Body of pancreas (tissue), 4 donors: Measurements from ENCODE around the gene COPA.

ENCODE experiments used
- POLR2A ChIP-seq, 3 donors: fragments of 450-650 bp; IDR thresholded peaks; one replicate each; pipeline ENCODE4 v1.6.1; 2016; ENCODE audit warnings: antibody characterized with exemption in 3 of 3, mild to moderate bottlenecking in 2 of 3
- TF ChIP-seq, protein P1 (sequence below), 7 experiments: fragments of 450-650 bp in 4 of 7; fragments of 200-600 bp in 3 of 7; sonication (generic) in 3 of 7; IDR thresholded peaks; one replicate each; pipeline ENCODE4 v1.5.1; 2016 to 2019; ENCODE audit warnings: antibody characterized with exemption in 7 of 7

DNA sequence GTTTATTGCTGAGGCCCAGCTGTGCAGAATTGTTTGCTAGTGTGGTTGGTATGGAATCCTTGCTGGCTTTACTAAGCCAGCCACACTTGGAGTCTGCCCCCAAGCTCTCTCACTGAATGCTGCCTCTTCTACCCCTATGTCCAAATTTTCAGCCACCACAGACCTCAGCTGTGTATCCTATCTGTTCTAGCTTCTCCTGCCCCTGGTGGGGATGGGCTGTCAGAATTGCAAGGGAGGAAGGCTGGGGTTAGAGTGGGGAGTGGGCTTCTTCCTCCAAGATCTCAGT lies 28.2 kb upstream of the COPA start:
- TF ChIP-seq, protein P1, sequence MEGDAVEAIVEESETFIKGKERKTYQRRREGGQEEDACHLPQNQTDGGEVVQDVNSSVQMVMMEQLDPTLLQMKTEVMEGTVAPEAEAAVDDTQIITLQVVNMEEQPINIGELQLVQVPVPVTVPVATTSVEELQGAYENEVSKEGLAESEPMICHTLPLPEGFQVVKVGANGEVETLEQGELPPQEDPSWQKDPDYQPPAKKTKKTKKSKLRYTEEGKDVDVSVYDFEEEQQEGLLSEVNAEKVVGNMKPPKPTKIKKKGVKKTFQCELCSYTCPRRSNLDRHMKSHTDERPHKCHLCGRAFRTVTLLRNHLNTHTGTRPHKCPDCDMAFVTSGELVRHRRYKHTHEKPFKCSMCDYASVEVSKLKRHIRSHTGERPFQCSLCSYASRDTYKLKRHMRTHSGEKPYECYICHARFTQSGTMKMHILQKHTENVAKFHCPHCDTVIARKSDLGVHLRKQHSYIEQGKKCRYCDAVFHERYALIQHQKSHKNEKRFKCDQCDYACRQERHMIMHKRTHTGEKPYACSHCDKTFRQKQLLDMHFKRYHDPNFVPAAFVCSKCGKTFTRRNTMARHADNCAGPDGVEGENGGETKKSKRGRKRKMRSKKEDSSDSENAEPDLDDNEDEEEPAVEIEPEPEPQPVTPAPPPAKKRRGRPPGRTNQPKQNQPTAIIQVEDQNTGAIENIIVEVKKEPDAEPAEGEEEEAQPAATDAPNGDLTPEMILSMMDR (IDR thresholded peaks at IDR 0.05), result no peak
- TF ChIP-seq POLR2A (IDR thresholded peaks at IDR 0.05), result no peak
